Calu3 (cell line): ENCODE data around the gene UTRN. TPM values are rescaled to one million over a fixed set of nuclear protein-coding genes. Genes with fewer than 3 reads are reported as not detected.

ENCODE experiments used
- Bru-seq: library from RNA; stranded (reverse); fragments of 400-500 nt; gene quantifications from one replicate; lab custom pipeline; 2021; lab: Mats Ljungman, UMichigan
- BruChase-seq, 2 experiments: library from RNA; stranded (reverse); fragments of 400-500 nt; gene quantifications; one replicate each; lab custom pipeline; 2021; lab: Mats Ljungman, UMichigan
- BruUV-seq: library from RNA; stranded (reverse); fragments of 400-500 nt; replicated peaks from 2 replicates; lab custom pipeline; 2021; lab: Mats Ljungman, UMichigan
- CTCF ChIA-PET: fragments of 300-600 bp; sonication (Branson Sonifier 250); formaldehyde crosslinking; loops from one replicate; lab custom pipeline; 2022; ENCODE audit warnings: antibody characterized with exemption; lab: Charles Lee
- DNase-seq: peaks from one replicate; pipeline ENCODE4 v3.0.0; 2022
- H3K27ac Mint-ChIP-seq: one replicate; pipeline ENCODE4 v1.8.0; 2022; ENCODE audit warnings: mixed read lengths; ENCODE audit not compliant: unreplicated experiment
- H3K27me3 Mint-ChIP-seq: one replicate; pipeline ENCODE4 v1.8.0; 2022; ENCODE audit warnings: mixed read lengths; ENCODE audit not compliant: unreplicated experiment
- H3K36me3 Mint-ChIP-seq: one replicate; pipeline ENCODE4 v1.8.0; 2022; ENCODE audit warnings: mild to moderate bottlenecking, moderate library complexity, mixed read lengths; ENCODE audit not compliant: insufficient read depth, unreplicated experiment
- H3K4me1 Mint-ChIP-seq: one replicate; pipeline ENCODE4 v1.8.0; 2022; ENCODE audit warnings: mild to moderate bottlenecking, low read depth, mixed read lengths; ENCODE audit not compliant: unreplicated experiment
- H3K4me3 Mint-ChIP-seq: one replicate; pipeline ENCODE4 v1.8.0; 2022; ENCODE audit warnings: mild to moderate bottlenecking, low read depth, moderate library complexity, mixed read lengths; ENCODE audit not compliant: unreplicated experiment
- H3K9me3 Mint-ChIP-seq: one replicate; pipeline ENCODE4 v1.8.0; 2022; ENCODE audit warnings: low read depth, mixed read lengths; ENCODE audit not compliant: unreplicated experiment
- intact Hi-C: fragments of 100-400 bp; cut with micrococcal nuclease; formaldehyde crosslinking; loops from one replicate; pipeline ENCODE4 v1.10.0; 2022; ENCODE audit not compliant: unreplicated experiment
- long read RNA-seq: library from polyadenylated mRNA; stranded (forward); transcript quantifications from one replicate; pipeline ENCODE4 v2.0.0, GENCODE V29; 2022
- total RNA-seq: library from RNA; stranded (reverse); gene quantifications from 2 replicates; pipeline ENCODE4 v1.2.3, GENCODE V29; 2022
- TF ChIP-seq, protein P1 (sequence below): fragments of 200-600 bp; IDR thresholded peaks from one replicate; pipeline ENCODE4 v1.8.0; 2022; ENCODE audit warnings: antibody characterized with exemption; ENCODE audit not compliant: unreplicated experiment

UTRN gene
- total RNA-seq (89.4 and 109 TPM in 2 replicates), Bru-seq, nascent RNA (percentile 82 among the genes with signal in this experiment), BruChase-seq, experiment 1, labeled RNA remaining after a 6-hour chase (percentile 73 among the genes with signal in this experiment), BruChase-seq, experiment 2, labeled RNA remaining after a 2-hour chase (percentile 66 among the genes with signal in this experiment)
- long read RNA-seq, partial matches to known transcripts, result 0 of 5 reads
- long read RNA-seq, other reads (novel, unspliced or antisense), result 5 of 5 reads

DNA sequence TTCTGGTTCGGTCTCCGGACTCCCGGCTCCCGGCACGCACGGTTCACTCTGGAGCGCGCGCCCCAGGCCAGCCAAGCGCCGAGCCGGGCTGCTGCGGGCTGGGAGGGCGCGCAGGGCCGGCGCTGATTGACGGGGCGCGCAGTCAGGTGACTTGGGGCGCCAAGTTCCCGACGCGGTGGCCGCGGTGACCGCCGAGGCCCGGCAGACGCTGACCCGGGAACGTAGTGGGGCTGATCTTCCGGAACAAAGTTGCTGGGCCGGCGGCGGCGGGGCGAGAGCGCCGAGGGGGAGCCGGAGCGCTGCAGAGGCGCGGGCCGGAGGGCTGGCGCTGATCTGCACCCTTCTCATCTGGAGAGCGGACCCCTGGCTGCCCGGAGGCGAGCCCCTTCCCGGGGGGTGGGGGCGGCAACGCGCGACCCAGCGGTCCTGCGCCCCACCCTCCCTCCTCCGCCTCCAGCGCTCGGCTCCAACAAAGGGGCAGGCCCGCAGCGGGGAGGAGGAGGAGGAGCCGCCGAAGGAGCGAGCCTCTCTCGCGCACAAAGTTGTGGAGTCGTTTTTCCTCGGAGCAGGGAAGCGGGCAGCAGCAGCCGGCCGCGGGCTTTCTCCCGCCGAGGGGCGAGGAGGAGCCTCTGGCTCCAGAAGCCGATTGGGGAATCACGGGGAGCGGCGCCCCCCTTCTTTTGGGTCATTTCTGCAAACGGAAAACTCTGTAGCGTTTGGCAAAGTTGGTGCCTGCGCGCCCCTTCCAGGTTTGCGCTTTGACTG, at the start of gene UTRN:
Gene UTRN, plus strand, starts transcription at position 553 of the 765 bp plus-strand sequence. CDS start 6,494 bp downstream, outside the sequence.
- Mint-ChIP-seq H3K9me3 (no peaks in the 10 kb centered on the region), H3K36me3 (peaks cover 37% of the 10 kb centered on the region), H3K27me3 (no peaks in the 10 kb centered on the region), H3K27ac (peak within 1 kb of the TSS; percentile 67), H3K4me3 (peak within 1 kb of the TSS; percentile 93), H3K4me1 (no peaks in the 10 kb centered on the region)
- peak; percentile 72 for DNase-seq
- intact Hi-C loops, result loop anchor here (2.0 to 5.0 kb wide), 2 partner anchors 20 to 68 kb away; no protein-coding TSS in a partner anchor
- CTCF ChIA-PET, result no interaction called here
- TF ChIP-seq, protein P1, sequence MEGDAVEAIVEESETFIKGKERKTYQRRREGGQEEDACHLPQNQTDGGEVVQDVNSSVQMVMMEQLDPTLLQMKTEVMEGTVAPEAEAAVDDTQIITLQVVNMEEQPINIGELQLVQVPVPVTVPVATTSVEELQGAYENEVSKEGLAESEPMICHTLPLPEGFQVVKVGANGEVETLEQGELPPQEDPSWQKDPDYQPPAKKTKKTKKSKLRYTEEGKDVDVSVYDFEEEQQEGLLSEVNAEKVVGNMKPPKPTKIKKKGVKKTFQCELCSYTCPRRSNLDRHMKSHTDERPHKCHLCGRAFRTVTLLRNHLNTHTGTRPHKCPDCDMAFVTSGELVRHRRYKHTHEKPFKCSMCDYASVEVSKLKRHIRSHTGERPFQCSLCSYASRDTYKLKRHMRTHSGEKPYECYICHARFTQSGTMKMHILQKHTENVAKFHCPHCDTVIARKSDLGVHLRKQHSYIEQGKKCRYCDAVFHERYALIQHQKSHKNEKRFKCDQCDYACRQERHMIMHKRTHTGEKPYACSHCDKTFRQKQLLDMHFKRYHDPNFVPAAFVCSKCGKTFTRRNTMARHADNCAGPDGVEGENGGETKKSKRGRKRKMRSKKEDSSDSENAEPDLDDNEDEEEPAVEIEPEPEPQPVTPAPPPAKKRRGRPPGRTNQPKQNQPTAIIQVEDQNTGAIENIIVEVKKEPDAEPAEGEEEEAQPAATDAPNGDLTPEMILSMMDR, result no peak
- BruUV-seq, result TSS peak; percentile 43

DNA sequence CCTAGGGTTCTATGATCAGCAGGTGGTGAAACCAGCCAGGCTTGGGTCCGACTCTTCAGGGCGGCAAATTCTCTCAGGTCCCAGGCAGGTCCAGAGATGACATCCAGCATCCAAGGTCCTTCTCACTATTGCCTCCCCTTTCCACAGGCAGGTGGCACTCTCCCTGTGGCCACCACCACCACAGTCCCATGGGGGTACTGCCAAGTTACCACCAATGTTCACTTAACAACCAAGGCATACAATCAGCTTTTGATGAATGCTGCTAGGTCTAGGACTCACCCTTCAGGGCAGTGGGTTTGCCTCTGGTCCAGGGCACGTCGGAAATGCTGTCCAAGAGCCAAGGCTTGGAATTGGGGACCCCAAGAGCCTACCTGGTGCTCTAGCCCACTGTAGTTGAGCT, 40.4 kb upstream of the UTRN start:
- Mint-ChIP-seq H3K9me3 (peaks cover 2% of the 10 kb centered on the region), H3K27me3 (no peaks in the 10 kb centered on the region), H3K27ac (no peak overlapping the region), H3K4me1 (no peaks in the 10 kb centered on the region), H3K36me3 (no peaks in the 10 kb centered on the region), H3K4me3 (no peak overlapping the region)
- CTCF ChIA-PET, result no interaction called here
- TF ChIP-seq, protein P1, result no peak
- DNase-seq, result no peak
- BruUV-seq, result no TSS peak
- intact Hi-C loops, result no loop called here

DNA sequence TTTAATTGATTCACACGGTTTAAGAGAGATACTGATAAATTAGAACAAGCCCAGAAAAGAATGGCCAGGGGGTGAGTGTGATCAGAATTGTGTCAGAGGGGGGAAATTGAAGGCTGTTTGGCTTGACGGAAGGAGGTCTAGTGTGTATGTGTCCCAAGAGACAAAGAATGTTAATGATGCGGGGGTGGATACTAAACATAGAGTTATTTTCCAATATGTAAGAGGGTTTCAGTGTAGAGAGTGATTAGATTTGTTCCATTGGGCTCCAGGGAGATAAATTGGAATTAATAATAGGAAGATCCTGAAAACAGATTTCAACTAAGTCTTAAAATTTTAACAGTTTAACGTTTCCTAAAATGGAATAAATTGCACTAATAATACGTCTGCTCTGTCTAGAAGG, 38.1 kb upstream of the UTRN start:
- H3K9me3 Mint-ChIP-seq, result peaks cover 2% of the 10 kb centered on the region
- DNase-seq, result no peak
- intact Hi-C loops, result no loop called here
- CTCF ChIA-PET, result no interaction called here
- no TSS peak for BruUV-seq
- H3K27ac Mint-ChIP-seq, result no peak overlapping the region
- TF ChIP-seq, protein P1, result no peak
- no peaks in the 10 kb centered on the region for H3K36me3 Mint-ChIP-seq
- no peak overlapping the region for H3K4me3 Mint-ChIP-seq
- H3K27me3 Mint-ChIP-seq, result no peaks in the 10 kb centered on the region
- no peaks in the 10 kb centered on the region for H3K4me1 Mint-ChIP-seq

DNA sequence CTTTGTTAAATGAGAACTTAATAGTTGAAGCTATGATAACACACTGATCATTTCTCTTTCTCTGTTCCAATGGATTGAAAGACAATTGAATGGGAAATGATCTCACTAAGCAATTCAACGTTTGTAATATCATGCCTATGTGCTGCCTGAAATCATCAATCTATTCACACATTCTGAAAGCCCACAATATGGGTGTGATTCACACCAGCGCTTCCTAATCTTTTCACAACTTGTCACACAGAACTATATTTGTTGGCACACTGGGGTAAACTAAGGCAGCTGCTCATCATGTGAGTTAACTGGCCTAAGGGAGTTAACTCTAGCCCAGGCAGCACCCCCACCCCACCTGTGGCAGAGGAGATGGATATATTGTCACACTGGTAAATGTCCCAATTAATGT, 37.1 kb upstream of the UTRN start:
- Mint-ChIP-seq H3K4me1 (no peaks in the 10 kb centered on the region), H3K4me3 (no peak overlapping the region), H3K9me3 (peaks cover 2% of the 10 kb centered on the region), H3K27me3 (no peaks in the 10 kb centered on the region), H3K36me3 (no peaks in the 10 kb centered on the region), H3K27ac (no peak overlapping the region)
- TF ChIP-seq, protein P1, result no peak
- BruUV-seq, result no TSS peak
- CTCF ChIA-PET, result no interaction called here
- DNase-seq, result no peak
- intact Hi-C loops, result no loop called here
